HG02885 (cell line): ENCODE results near the gene MED10.
"Not testable (repeated sequence)": the region's sequence is repeated elsewhere in the genome, so short reads cannot be mapped to it uniquely, and the experiment has no call there.

Experiments
- ATAC-seq: cut with Tn5 transposase; IDR thresholded peaks from one replicate; pipeline ENCODE4 v1.9.1; 2021; ENCODE audit warnings: mild to moderate bottlenecking; ENCODE audit not compliant: unreplicated experiment, poor library complexity

Gene MED10

GRCh38 chr5:6376974-6377520, 1.3 kb downstream of the MED10 start:
- no peak for ATAC-seq

GRCh38 chr5:6373081-6373846, 5.1 kb downstream of the MED10 start:
- no peak for ATAC-seq

GRCh38 chr5:6372251-6373080, 5.9 kb downstream of the MED10 start:
- no peak for ATAC-seq

- ATAC-seq: no peak
Measured at GRCh38 chr5:6371079-6371810, 7.1 kb downstream of the MED10 start.

GRCh38 chr5:6370580-6370979, 7.8 kb downstream of the MED10 start:
- ATAC-seq: no peak

- no peak for ATAC-seq
Measured at GRCh38 chr5:6365977-6366590, 12.3 kb downstream of the MED10 start.

- no peak for ATAC-seq
Measured at GRCh38 chr5:6365142-6365976, 13.0 kb downstream of the MED10 start.

GRCh38 chr5:6363454-6364011, 14.8 kb downstream of the MED10 start:
- not testable (repeated sequence) for ATAC-seq

- ATAC-seq: no peak
Measured at GRCh38 chr5:6362846-6363245, 15.5 kb downstream of the MED10 start.

GRCh38 chr5:6361101-6361500, 17.2 kb downstream of the MED10 start:
- no peak for ATAC-seq

GRCh38 chr5:6360323-6361072, 17.8 kb downstream of the MED10 start:
- ATAC-seq: no peak

- peak; percentile 79 for ATAC-seq
Measured at GRCh38 chr5:6359555-6360322, 18.6 kb downstream of the MED10 start.

- ATAC-seq: no peak
Measured at GRCh38 chr5:6358434-6358820, 19.9 kb downstream of the MED10 start.

- not testable (repeated sequence) for ATAC-seq
Measured at GRCh38 chr5:6357817-6358433, 20.4 kb downstream of the MED10 start.

- no peak for ATAC-seq
Measured at GRCh38 chr5:6356578-6357164, 21.7 kb downstream of the MED10 start.

GRCh38 chr5:6355294-6355693, 23.1 kb downstream of the MED10 start:
- no peak for ATAC-seq

GRCh38 chr5:6354848-6355247, 23.5 kb downstream of the MED10 start:
- no peak for ATAC-seq
